A673 (cell line): ENCODE data around the gene JAG1.

Source experiments
- CTCF ChIP-seq: fragments of 300-800, 200-600 bp; sonication (generic); conservative IDR thresholded peaks from 2 replicates; pipeline ENCODE4 v1.5.1; 2017; ENCODE audit warnings: low read depth, mild to moderate bottlenecking, antibody characterized with exemption, low read length, moderate library complexity, mixed read lengths
- EZH2 ChIP-seq: fragments of 200-600 bp; sonication (generic); IDR thresholded peaks from 2 replicates; pipeline ENCODE4 v1.6.1; 2017; ENCODE audit warnings: borderline replicate concordance, low read depth, mild to moderate bottlenecking, mixed read lengths, antibody characterized with exemption, low read length; ENCODE audit not compliant: poor library complexity, severe bottlenecking

DNA sequence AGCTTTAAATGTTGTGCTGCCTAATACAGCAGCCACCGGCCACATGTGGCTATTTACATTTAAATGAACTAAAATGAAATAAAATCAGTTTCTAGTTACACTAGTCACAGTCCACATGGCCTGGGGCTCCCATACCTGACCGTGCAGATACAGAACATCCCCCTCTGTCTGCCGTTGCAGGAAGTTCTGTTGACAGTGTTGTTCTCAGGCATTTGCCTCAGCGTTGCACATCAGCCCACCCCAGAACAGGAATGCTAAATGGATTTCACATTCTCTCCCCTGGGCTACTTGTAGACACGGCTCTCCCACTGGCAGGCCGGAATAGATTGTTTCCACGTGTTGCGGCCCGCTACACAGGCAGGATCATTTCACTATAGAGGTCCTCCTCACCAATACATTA is 26.3 kb downstream of the JAG1 start:
- TF ChIP-seq EZH2 = no peak
- TF ChIP-seq CTCF = peak; percentile 55
